ENCODE results near the gene RIPOR1. TPM values are rescaled to one million over a fixed set of nuclear protein-coding genes. Genes with fewer than 3 reads are reported as not detected.

RIPOR1 gene
- total RNA-seq, 1 donor from 2014 or later = 191 TPM

DNA sequence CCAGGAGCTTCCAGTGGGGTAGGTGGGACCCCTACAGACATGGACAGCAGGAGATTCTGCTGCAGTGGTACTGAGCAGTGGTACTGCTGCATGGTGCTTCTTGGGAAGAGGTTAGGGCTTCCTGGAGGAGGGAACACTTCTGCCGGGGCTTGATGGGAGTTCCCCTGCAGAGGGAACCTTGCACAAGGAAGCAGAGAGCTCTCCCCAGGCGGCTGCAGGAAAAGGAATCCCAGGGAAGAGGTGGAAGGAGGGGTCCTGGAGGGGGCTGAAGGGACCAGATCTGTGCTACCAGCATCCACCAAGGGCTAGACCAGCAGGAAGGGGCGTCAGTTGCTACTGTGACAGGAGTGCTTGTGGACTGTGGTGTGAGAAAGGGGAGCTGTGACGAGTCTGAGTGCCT is 10.6 kb downstream of the RIPOR1 start:
- no peak for DNase-seq
- TF ChIP-seq CTCF (IDR thresholded peaks at IDR 0.05; ENCODE audit: partially characterized antibody, unreplicated experiment) = no peak
- Mint-ChIP-seq H3K9me3 (ENCODE audit: unreplicated experiment) (peaks cover 16% of the 10 kb centered on the region), H3K4me1 (ENCODE audit: low read depth, unreplicated experiment) (peaks cover 7% of the 10 kb centered on the region), H3K27me3 (ENCODE audit: unreplicated experiment) (peaks cover 40% of the 10 kb centered on the region), H3K36me3 (ENCODE audit: unreplicated experiment) (peaks cover 14% of the 10 kb centered on the region), H3K4me3 (ENCODE audit: unreplicated experiment) (peak overlapping the region; percentile 23), H3K27ac (ENCODE audit: unreplicated experiment) (no peak overlapping the region)

DNA sequence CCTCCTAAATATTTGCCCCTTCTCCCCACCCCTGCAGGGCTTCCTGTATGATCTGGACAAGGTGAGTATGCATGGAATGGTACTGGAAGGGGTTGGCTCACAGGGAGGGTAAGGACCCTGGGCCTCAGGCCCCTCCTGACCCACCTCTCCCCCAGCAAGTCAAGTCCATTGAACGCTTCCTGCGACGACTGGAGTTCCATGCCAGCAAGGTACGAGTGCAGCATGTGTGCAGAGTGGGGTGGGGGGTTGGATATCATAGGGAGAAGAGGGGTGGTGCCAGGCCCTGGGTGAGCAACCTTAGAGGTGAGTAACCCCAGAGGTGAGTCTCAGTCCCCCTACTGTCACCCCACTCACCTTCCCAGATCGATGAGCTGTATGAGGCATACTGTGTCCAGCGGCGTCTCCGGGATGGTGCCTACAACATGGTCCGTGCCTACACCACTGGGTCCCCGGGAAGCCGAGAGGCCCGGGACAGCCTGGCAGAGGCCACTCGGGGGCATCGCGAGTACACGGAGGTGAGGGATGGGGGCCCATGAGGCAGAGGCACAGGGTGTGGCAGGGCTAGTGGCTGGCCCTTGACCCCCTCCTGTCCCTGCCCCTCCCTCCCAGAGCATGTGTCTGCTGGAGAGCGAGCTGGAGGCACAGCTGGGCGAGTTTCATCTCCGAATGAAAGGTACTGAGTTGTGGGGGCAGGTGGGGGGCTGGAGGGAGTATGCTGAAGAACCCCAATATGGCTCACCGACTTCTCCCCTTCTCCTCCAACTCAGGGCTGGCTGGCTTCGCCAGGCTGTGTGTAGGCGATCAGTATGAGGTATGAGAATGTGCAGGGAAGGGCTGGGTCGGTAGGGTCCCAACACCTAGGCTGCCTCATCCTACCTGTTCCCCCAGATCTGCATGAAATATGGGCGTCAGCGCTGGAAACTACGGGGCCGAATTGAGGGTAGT is 11.3 kb downstream of the RIPOR1 start:
- no peak for DNase-seq
- Mint-ChIP-seq H3K9me3 (ENCODE audit: unreplicated experiment) (peaks cover 18% of the 10 kb centered on the region), H3K36me3 (ENCODE audit: unreplicated experiment) (peaks cover 14% of the 10 kb centered on the region), H3K27ac (ENCODE audit: unreplicated experiment) (no peak overlapping the region), H3K4me1 (ENCODE audit: low read depth, unreplicated experiment) (peaks cover 7% of the 10 kb centered on the region), H3K4me3 (ENCODE audit: unreplicated experiment) (no peak overlapping the region), H3K27me3 (ENCODE audit: unreplicated experiment) (peaks cover 42% of the 10 kb centered on the region)
- TF ChIP-seq CTCF (IDR thresholded peaks at IDR 0.05; ENCODE audit: partially characterized antibody, unreplicated experiment) = no peak

DNA sequence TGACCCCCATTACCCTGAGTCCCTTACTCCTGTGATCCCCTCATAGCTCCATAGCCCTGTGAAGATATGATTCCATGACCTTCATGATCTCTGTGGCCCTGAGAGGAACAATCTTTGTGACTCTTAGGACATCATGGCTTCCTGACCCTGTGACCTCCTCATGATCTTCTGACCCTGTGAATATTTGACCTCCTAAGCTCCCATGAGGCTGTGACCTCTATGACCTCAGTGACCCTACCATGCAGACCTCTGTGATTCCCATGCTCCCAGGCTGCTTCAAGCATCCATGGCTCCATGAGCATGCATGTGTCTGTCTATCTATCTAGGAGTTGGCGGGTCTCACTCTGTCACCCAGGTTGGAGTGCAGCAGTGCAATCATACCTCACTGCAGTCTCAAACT is 12.1 kb downstream of the RIPOR1 start:
- no peak for DNase-seq
- peaks cover 14% of the 10 kb centered on the region for H3K36me3 Mint-ChIP-seq (ENCODE audit: unreplicated experiment)
- H3K4me3 Mint-ChIP-seq (ENCODE audit: unreplicated experiment) = no peak overlapping the region
- TF ChIP-seq CTCF (IDR thresholded peaks at IDR 0.05; ENCODE audit: partially characterized antibody, unreplicated experiment) = no peak
- H3K27me3 Mint-ChIP-seq (ENCODE audit: unreplicated experiment) = peaks cover 34% of the 10 kb centered on the region
- no peak overlapping the region for H3K27ac Mint-ChIP-seq (ENCODE audit: unreplicated experiment)
- peaks cover 11% of the 10 kb centered on the region for H3K9me3 Mint-ChIP-seq (ENCODE audit: unreplicated experiment)
- peaks cover 7% of the 10 kb centered on the region for H3K4me1 Mint-ChIP-seq (ENCODE audit: low read depth, unreplicated experiment)

GRCh38 chr16:67541391-67542263 is 13.0 kb downstream of the RIPOR1 start:
- Mint-ChIP-seq H3K4me3 (ENCODE audit: unreplicated experiment) (no peak overlapping the region), H3K27me3 (ENCODE audit: unreplicated experiment) (peaks cover 29% of the 10 kb centered on the region)

More at GRCh38 chr16:67541391-67542263, 13.0 kb downstream of the RIPOR1 start:
- Mint-ChIP-seq H3K36me3 (ENCODE audit: unreplicated experiment) (peaks cover 14% of the 10 kb centered on the region), H3K27ac (ENCODE audit: unreplicated experiment) (no peak overlapping the region), H3K9me3 (ENCODE audit: unreplicated experiment) (peaks cover 13% of the 10 kb centered on the region), H3K4me1 (ENCODE audit: low read depth, unreplicated experiment) (peaks cover 4% of the 10 kb centered on the region)
- no peak for DNase-seq
- no peak for TF ChIP-seq CTCF (IDR thresholded peaks at IDR 0.05; ENCODE audit: partially characterized antibody, unreplicated experiment)

Data from glutamatergic neuron (in vitro differentiated cells).